Sigmoid colon (tissue), 4 donors: ENCODE results near the gene CA14.
"Not testable (repeated sequence)": the region's sequence is repeated elsewhere in the genome, so short reads cannot be mapped to it uniquely, and the experiment has no call there.

Experiments
- EP300 ChIP-seq, 4 donors: sonication (generic); formaldehyde crosslinking; IDR thresholded peaks; one replicate each; pipeline ENCODE4 v1.6.1; 2017; ENCODE audit warnings: antibody characterized with exemption in 4 of 4
- POLR2AphosphoS5 ChIP-seq, 4 donors: sonication (generic); formaldehyde crosslinking; IDR thresholded peaks; one replicate each; pipeline ENCODE4 v1.6.1; 2017; ENCODE audit warnings: antibody characterized with exemption in 4 of 4
- TF ChIP-seq, protein P1 (sequence below), 4 experiments: fragments of 450-650 bp in 3 of 4; fragments of 200-600 bp in 1 of 4; IDR thresholded peaks; one replicate each; pipeline ENCODE4 v1.5.1; 2016 to 2019; ENCODE audit warnings: antibody characterized with exemption in 4 of 4, mild to moderate bottlenecking in 3 of 4, moderate library complexity in 2 of 4

DNA sequence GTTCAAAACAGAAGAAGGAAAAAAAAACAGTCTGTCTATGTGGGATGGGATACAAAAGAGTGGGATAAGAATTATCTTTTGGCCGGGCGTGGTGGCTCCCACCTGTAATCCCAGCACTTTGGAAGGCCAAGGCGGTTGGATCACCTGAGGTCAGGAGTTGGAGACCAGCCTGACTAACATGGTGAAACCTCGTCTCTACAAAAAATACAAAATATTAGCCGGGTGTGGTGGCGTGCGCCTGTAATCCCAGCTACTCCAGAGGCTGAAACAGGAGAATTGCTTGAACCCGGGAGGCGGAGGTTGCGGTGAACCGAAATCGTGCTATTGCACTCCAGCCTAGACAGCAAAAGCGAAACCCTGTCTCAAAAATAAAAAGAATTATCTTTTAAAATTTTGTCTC lies 20.4 kb upstream of the CA14 start:
- not testable (repeated sequence) for TF ChIP-seq POLR2AphosphoS5, EP300 (IDR thresholded peaks at IDR 0.05)
- TF ChIP-seq, protein P1, sequence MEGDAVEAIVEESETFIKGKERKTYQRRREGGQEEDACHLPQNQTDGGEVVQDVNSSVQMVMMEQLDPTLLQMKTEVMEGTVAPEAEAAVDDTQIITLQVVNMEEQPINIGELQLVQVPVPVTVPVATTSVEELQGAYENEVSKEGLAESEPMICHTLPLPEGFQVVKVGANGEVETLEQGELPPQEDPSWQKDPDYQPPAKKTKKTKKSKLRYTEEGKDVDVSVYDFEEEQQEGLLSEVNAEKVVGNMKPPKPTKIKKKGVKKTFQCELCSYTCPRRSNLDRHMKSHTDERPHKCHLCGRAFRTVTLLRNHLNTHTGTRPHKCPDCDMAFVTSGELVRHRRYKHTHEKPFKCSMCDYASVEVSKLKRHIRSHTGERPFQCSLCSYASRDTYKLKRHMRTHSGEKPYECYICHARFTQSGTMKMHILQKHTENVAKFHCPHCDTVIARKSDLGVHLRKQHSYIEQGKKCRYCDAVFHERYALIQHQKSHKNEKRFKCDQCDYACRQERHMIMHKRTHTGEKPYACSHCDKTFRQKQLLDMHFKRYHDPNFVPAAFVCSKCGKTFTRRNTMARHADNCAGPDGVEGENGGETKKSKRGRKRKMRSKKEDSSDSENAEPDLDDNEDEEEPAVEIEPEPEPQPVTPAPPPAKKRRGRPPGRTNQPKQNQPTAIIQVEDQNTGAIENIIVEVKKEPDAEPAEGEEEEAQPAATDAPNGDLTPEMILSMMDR (IDR thresholded peaks at IDR 0.05), result not testable (repeated sequence)
